Measurements from ENCODE around the gene LACRT.

- TF ChIP-seq, protein P1, sequence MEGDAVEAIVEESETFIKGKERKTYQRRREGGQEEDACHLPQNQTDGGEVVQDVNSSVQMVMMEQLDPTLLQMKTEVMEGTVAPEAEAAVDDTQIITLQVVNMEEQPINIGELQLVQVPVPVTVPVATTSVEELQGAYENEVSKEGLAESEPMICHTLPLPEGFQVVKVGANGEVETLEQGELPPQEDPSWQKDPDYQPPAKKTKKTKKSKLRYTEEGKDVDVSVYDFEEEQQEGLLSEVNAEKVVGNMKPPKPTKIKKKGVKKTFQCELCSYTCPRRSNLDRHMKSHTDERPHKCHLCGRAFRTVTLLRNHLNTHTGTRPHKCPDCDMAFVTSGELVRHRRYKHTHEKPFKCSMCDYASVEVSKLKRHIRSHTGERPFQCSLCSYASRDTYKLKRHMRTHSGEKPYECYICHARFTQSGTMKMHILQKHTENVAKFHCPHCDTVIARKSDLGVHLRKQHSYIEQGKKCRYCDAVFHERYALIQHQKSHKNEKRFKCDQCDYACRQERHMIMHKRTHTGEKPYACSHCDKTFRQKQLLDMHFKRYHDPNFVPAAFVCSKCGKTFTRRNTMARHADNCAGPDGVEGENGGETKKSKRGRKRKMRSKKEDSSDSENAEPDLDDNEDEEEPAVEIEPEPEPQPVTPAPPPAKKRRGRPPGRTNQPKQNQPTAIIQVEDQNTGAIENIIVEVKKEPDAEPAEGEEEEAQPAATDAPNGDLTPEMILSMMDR (IDR thresholded peaks at IDR 0.05) = no peak
- no peak for TF ChIP-seq POLR2A (IDR thresholded peaks at IDR 0.05)
These were observed 32.0 kb downstream of the LACRT start for GRCh38 chr12:54602661-54603060.
